ENCODE data around the gene VAV1. TPM values are rescaled to one million over a fixed set of nuclear protein-coding genes. Genes with fewer than 3 reads are reported as not detected.

VAV1 gene
- total and polyA plus RNA-seq, 9 of the 15 experiments (the other 6 are each of a cell fraction or from before 2014, with no cell fraction given), result 0.46 to 20.1 (median 11.1) TPM

GRCh38 chr19:6737873-6738786 is 34.4 kb upstream of the VAV1 start (continued):
- TF ChIP-seq, protein P1, sequence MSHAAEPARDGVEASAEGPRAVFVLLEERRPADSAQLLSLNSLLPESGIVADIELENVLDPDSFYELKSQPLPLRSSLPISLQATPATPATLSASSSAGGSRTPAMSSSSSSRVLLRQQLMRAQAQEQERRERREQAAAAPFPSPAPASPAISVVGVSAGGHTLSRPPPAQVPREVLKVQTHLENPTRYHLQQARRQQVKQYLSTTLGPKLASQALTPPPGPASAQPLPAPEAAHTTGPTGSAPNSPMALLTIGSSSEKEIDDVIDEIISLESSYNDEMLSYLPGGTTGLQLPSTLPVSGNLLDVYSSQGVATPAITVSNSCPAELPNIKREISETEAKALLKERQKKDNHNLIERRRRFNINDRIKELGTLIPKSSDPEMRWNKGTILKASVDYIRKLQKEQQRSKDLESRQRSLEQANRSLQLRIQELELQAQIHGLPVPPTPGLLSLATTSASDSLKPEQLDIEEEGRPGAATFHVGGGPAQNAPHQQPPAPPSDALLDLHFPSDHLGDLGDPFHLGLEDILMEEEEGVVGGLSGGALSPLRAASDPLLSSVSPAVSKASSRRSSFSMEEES (CRISPR knock-in tag; IDR thresholded peaks at IDR 0.05), result no peak
- TF ChIP-seq ZNF609 (CRISPR knock-in tag; IDR thresholded peaks at IDR 0.05; ENCODE audit: borderline replicate concordance) (peak; percentile 79; the same call in 1 of the 2 replicates), ZNF134 (CRISPR knock-in tag; conservative IDR thresholded peaks at IDR 0.05) (no peak), SMARCE1 (IDR thresholded peaks at IDR 0.05) (0 out of 2 replicates have a peak, but pooled peaks have one; percentile 25), ZSCAN29 (IDR thresholded peaks at IDR 0.05) (no peak), TFAM (CRISPR knock-in tag; conservative IDR thresholded peaks at IDR 0.05) (no peak), SNRNP70 (optimal IDR thresholded peaks at IDR 0.05; ENCODE audit: low read depth, low read length) (no peak), HNRNPUL1 (IDR thresholded peaks at IDR 0.05; ENCODE audit: low read length) (no peak), IFI16 (CRISPR knock-in tag; IDR thresholded peaks at IDR 0.05) (no peak), ZKSCAN3 (CRISPR knock-in tag; IDR thresholded peaks at IDR 0.05) (peak; percentile 92), ZNF589 (CRISPR knock-in tag; IDR thresholded peaks at IDR 0.05; ENCODE audit: low read depth) (no peak), HNRNPH1 (optimal IDR thresholded peaks at IDR 0.05; ENCODE audit: low read depth, low read length) (no peak), ZSCAN32 (CRISPR knock-in tag; IDR thresholded peaks at IDR 0.05) (no peak), ARHGAP35 (IDR thresholded peaks at IDR 0.05; ENCODE audit: partially characterized antibody) (no peak), GATAD2A (IDR thresholded peaks at IDR 0.05) (0 out of 2 replicates have a peak, but pooled peaks have one; percentile 12)
- TF ChIP-seq, protein P2, sequence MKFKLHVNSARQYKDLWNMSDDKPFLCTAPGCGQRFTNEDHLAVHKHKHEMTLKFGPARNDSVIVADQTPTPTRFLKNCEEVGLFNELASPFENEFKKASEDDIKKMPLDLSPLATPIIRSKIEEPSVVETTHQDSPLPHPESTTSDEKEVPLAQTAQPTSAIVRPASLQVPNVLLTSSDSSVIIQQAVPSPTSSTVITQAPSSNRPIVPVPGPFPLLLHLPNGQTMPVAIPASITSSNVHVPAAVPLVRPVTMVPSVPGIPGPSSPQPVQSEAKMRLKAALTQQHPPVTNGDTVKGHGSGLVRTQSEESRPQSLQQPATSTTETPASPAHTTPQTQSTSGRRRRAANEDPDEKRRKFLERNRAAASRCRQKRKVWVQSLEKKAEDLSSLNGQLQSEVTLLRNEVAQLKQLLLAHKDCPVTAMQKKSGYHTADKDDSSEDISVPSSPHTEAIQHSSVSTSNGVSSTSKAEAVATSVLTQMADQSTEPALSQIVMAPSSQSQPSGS (CRISPR knock-in tag; IDR thresholded peaks at IDR 0.05), result no peak
- TF ChIP-seq, protein P3, sequence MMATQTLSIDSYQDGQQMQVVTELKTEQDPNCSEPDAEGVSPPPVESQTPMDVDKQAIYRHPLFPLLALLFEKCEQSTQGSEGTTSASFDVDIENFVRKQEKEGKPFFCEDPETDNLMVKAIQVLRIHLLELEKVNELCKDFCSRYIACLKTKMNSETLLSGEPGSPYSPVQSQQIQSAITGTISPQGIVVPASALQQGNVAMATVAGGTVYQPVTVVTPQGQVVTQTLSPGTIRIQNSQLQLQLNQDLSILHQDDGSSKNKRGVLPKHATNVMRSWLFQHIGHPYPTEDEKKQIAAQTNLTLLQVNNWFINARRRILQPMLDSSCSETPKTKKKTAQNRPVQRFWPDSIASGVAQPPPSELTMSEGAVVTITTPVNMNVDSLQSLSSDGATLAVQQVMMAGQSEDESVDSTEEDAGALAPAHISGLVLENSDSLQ (IDR thresholded peaks at IDR 0.05), result no peak
- TF ChIP-seq, protein P4, sequence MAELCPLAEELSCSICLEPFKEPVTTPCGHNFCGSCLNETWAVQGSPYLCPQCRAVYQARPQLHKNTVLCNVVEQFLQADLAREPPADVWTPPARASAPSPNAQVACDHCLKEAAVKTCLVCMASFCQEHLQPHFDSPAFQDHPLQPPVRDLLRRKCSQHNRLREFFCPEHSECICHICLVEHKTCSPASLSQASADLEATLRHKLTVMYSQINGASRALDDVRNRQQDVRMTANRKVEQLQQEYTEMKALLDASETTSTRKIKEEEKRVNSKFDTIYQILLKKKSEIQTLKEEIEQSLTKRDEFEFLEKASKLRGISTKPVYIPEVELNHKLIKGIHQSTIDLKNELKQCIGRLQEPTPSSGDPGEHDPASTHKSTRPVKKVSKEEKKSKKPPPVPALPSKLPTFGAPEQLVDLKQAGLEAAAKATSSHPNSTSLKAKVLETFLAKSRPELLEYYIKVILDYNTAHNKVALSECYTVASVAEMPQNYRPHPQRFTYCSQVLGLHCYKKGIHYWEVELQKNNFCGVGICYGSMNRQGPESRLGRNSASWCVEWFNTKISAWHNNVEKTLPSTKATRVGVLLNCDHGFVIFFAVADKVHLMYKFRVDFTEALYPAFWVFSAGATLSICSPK (IDR thresholded peaks at IDR 0.05; ENCODE audit: borderline replicate concordance), result no peak

All from K562 (cell line).